ENCODE data around the gene ZNF423. TPM values are rescaled to one million over a fixed set of nuclear protein-coding genes. Genes with fewer than 3 reads are reported as not detected.

The ZNF423 gene
- total RNA-seq, 1 donor from 2014 or later: 16.7 TPM

- H3K27me3 ChIP-seq (ENCODE audit: control insufficient read depth in 3 of 3, insufficient read depth in 3 of 3, low read length in 3 of 3): no peaks in the 10 kb centered on the region
- H3K4me3 ChIP-seq (ENCODE audit: low read length in 3 of 3): no peak overlapping the region
- no peaks in the 10 kb centered on the region for H3K9me3 ChIP-seq (ENCODE audit: control insufficient read depth in 3 of 3, low read length in 3 of 3)
- H3K4me1 ChIP-seq (ENCODE audit: control insufficient read depth in 3 of 3, insufficient read depth in 3 of 3, low read length in 3 of 3): peaks cover 4 to 16% (median 11%) of the 10 kb centered on the region in 3 donors
- no peaks in the 10 kb centered on the region for H3K36me3 ChIP-seq (ENCODE audit: control insufficient read depth in 3 of 3, insufficient read depth in 3 of 3, low read length in 3 of 3)
- no peak overlapping the region for H3K9ac ChIP-seq (ENCODE audit: low read depth in 1 of 3, low read length in 3 of 3)
- H3K27ac ChIP-seq (ENCODE audit: low read depth, low read length): no peak overlapping the region
Measured at GRCh38 chr16:49738832-49739231, 117.1 kb downstream of the ZNF423 start.

- no peaks in the 10 kb centered on the region for H3K9me3 ChIP-seq (ENCODE audit: control insufficient read depth in 3 of 3, low read length in 3 of 3)
- H3K36me3 ChIP-seq (ENCODE audit: control insufficient read depth in 3 of 3, insufficient read depth in 3 of 3, low read length in 3 of 3): no peaks in the 10 kb centered on the region
- H3K27ac ChIP-seq (ENCODE audit: low read depth, low read length): no peak overlapping the region
- H3K4me1 ChIP-seq (ENCODE audit: control insufficient read depth in 3 of 3, insufficient read depth in 3 of 3, low read length in 3 of 3): peaks cover 4 to 16% (median 11%) of the 10 kb centered on the region in 3 donors
- H3K9ac ChIP-seq (ENCODE audit: low read depth in 1 of 3, low read length in 3 of 3): no peak overlapping the region
- no peak overlapping the region for H3K4me3 ChIP-seq (ENCODE audit: low read length in 3 of 3)
- no peaks in the 10 kb centered on the region for H3K27me3 ChIP-seq (ENCODE audit: control insufficient read depth in 3 of 3, insufficient read depth in 3 of 3, low read length in 3 of 3)
Measured at GRCh38 chr16:49738001-49738400, 117.9 kb downstream of the ZNF423 start.

- no peak overlapping the region for H3K9ac ChIP-seq (ENCODE audit: low read depth in 1 of 3, low read length in 3 of 3)
- peaks cover 4 to 16% (median 11%) of the 10 kb centered on the region in 3 donors for H3K4me1 ChIP-seq (ENCODE audit: control insufficient read depth in 3 of 3, insufficient read depth in 3 of 3, low read length in 3 of 3)
- no peak overlapping the region for H3K4me3 ChIP-seq (ENCODE audit: low read length in 3 of 3)
- H3K36me3 ChIP-seq (ENCODE audit: control insufficient read depth in 3 of 3, insufficient read depth in 3 of 3, low read length in 3 of 3): no peaks in the 10 kb centered on the region
- H3K27me3 ChIP-seq (ENCODE audit: control insufficient read depth in 3 of 3, insufficient read depth in 3 of 3, low read length in 3 of 3): no peaks in the 10 kb centered on the region
- no peaks in the 10 kb centered on the region for H3K9me3 ChIP-seq (ENCODE audit: control insufficient read depth in 3 of 3, low read length in 3 of 3)
- H3K27ac ChIP-seq (ENCODE audit: low read depth, low read length): no peak overlapping the region
Measured at GRCh38 chr16:49737541-49737940, 118.4 kb downstream of the ZNF423 start.

- H3K4me1 ChIP-seq (ENCODE audit: control insufficient read depth in 3 of 3, insufficient read depth in 3 of 3, low read length in 3 of 3): peaks cover 4 to 16% (median 9%) of the 10 kb centered on the region in 3 donors
- H3K36me3 ChIP-seq (ENCODE audit: control insufficient read depth in 3 of 3, insufficient read depth in 3 of 3, low read length in 3 of 3): peaks cover 8 to 10% (median 8%) of the 10 kb centered on the region in 3 donors
- H3K9me3 ChIP-seq (ENCODE audit: control insufficient read depth in 3 of 3, low read length in 3 of 3): peaks cover 0 to 2% (median 2%) of the 10 kb centered on the region in 3 donors
- no peak overlapping the region for H3K4me3 ChIP-seq (ENCODE audit: low read length in 3 of 3)
- H3K9ac ChIP-seq (ENCODE audit: low read depth in 1 of 3, low read length in 3 of 3): peak overlapping the region in 1 of 3 donors; percentile 16
- H3K27ac ChIP-seq (ENCODE audit: low read depth, low read length): no peak overlapping the region
- H3K27me3 ChIP-seq (ENCODE audit: control insufficient read depth in 3 of 3, insufficient read depth in 3 of 3, low read length in 3 of 3): no peaks in the 10 kb centered on the region
Measured at GRCh38 chr16:49734331-49734730, 121.6 kb downstream of the ZNF423 start.

GRCh38 chr16:49733313-49734009 is 122.5 kb downstream of the ZNF423 start:
- H3K27me3 ChIP-seq (ENCODE audit: control insufficient read depth in 3 of 3, insufficient read depth in 3 of 3, low read length in 3 of 3): no peaks in the 10 kb centered on the region
- peaks cover 4 to 14% (median 9%) of the 10 kb centered on the region in 3 donors for H3K4me1 ChIP-seq (ENCODE audit: control insufficient read depth in 3 of 3, insufficient read depth in 3 of 3, low read length in 3 of 3)
- H3K36me3 ChIP-seq (ENCODE audit: control insufficient read depth in 3 of 3, insufficient read depth in 3 of 3, low read length in 3 of 3): peaks cover 8 to 10% (median 10%) of the 10 kb centered on the region in 3 donors
- no peak overlapping the region for H3K9ac ChIP-seq (ENCODE audit: low read depth in 1 of 3, low read length in 3 of 3)
- H3K4me3 ChIP-seq (ENCODE audit: low read length in 3 of 3): no peak overlapping the region
- H3K27ac ChIP-seq (ENCODE audit: low read depth, low read length): no peak overlapping the region
- H3K9me3 ChIP-seq (ENCODE audit: control insufficient read depth in 3 of 3, low read length in 3 of 3): peaks cover 0 to 2% (median 2%) of the 10 kb centered on the region in 3 donors

- H3K9ac ChIP-seq (ENCODE audit: low read depth in 1 of 3, low read length in 3 of 3): no peak overlapping the region
- H3K27ac ChIP-seq (ENCODE audit: low read depth, low read length): no peak overlapping the region
Measured at GRCh38 chr16:49731911-49732310, 124.0 kb downstream of the ZNF423 start.

GRCh38 chr16:49730772-49731171 is 125.1 kb downstream of the ZNF423 start:
- no peak overlapping the region for H3K4me3 ChIP-seq (ENCODE audit: low read length in 3 of 3)
- H3K9ac ChIP-seq (ENCODE audit: low read depth in 1 of 3, low read length in 3 of 3): no peak overlapping the region
- peaks cover 2 to 3% (median 3%) of the 10 kb centered on the region in 3 donors for H3K4me1 ChIP-seq (ENCODE audit: control insufficient read depth in 3 of 3, insufficient read depth in 3 of 3, low read length in 3 of 3)
- peaks cover 10 to 13% (median 10%) of the 10 kb centered on the region in 3 donors for H3K36me3 ChIP-seq (ENCODE audit: control insufficient read depth in 3 of 3, insufficient read depth in 3 of 3, low read length in 3 of 3)
- H3K27ac ChIP-seq (ENCODE audit: low read depth, low read length): no peak overlapping the region
- peaks cover 0 to 2% (median 2%) of the 10 kb centered on the region in 3 donors for H3K9me3 ChIP-seq (ENCODE audit: control insufficient read depth in 3 of 3, low read length in 3 of 3)
- no peaks in the 10 kb centered on the region for H3K27me3 ChIP-seq (ENCODE audit: control insufficient read depth in 3 of 3, insufficient read depth in 3 of 3, low read length in 3 of 3)

More at GRCh38 chr16:49731911-49732310, 124.0 kb downstream of the ZNF423 start:
- H3K9me3 ChIP-seq (ENCODE audit: control insufficient read depth in 3 of 3, low read length in 3 of 3): peaks cover 0 to 2% (median 2%) of the 10 kb centered on the region in 3 donors
- peaks cover 10 to 13% (median 10%) of the 10 kb centered on the region in 3 donors for H3K36me3 ChIP-seq (ENCODE audit: control insufficient read depth in 3 of 3, insufficient read depth in 3 of 3, low read length in 3 of 3)
- H3K4me1 ChIP-seq (ENCODE audit: control insufficient read depth in 3 of 3, insufficient read depth in 3 of 3, low read length in 3 of 3): peaks cover 2 to 3% (median 3%) of the 10 kb centered on the region in 3 donors
- H3K4me3 ChIP-seq (ENCODE audit: low read length in 3 of 3): no peak overlapping the region
- no peaks in the 10 kb centered on the region for H3K27me3 ChIP-seq (ENCODE audit: control insufficient read depth in 3 of 3, insufficient read depth in 3 of 3, low read length in 3 of 3)

- H3K9me3 ChIP-seq (ENCODE audit: control insufficient read depth in 3 of 3, low read length in 3 of 3): peaks cover 0 to 2% (median 2%) of the 10 kb centered on the region in 3 donors
- peaks cover 10 to 13% (median 10%) of the 10 kb centered on the region in 3 donors for H3K36me3 ChIP-seq (ENCODE audit: control insufficient read depth in 3 of 3, insufficient read depth in 3 of 3, low read length in 3 of 3)
- H3K27me3 ChIP-seq (ENCODE audit: control insufficient read depth in 3 of 3, insufficient read depth in 3 of 3, low read length in 3 of 3): no peaks in the 10 kb centered on the region
- no peak overlapping the region for H3K27ac ChIP-seq (ENCODE audit: low read depth, low read length)
- no peak overlapping the region for H3K4me3 ChIP-seq (ENCODE audit: low read length in 3 of 3)
- H3K4me1 ChIP-seq (ENCODE audit: control insufficient read depth in 3 of 3, insufficient read depth in 3 of 3, low read length in 3 of 3): peaks cover 0 to 11% (median 8%) of the 10 kb centered on the region in 3 donors
- no peak overlapping the region for H3K9ac ChIP-seq (ENCODE audit: low read depth in 1 of 3, low read length in 3 of 3)
Measured at GRCh38 chr16:49727611-49728010, 128.3 kb downstream of the ZNF423 start.

- peaks cover 0 to 11% (median 8%) of the 10 kb centered on the region in 3 donors for H3K4me1 ChIP-seq (ENCODE audit: control insufficient read depth in 3 of 3, insufficient read depth in 3 of 3, low read length in 3 of 3)
- H3K27me3 ChIP-seq (ENCODE audit: control insufficient read depth in 3 of 3, insufficient read depth in 3 of 3, low read length in 3 of 3): no peaks in the 10 kb centered on the region
- H3K4me3 ChIP-seq (ENCODE audit: low read length in 3 of 3): no peak overlapping the region
- no peak overlapping the region for H3K27ac ChIP-seq (ENCODE audit: low read depth, low read length)
- H3K9me3 ChIP-seq (ENCODE audit: control insufficient read depth in 3 of 3, low read length in 3 of 3): peaks cover 0 to 2% (median 2%) of the 10 kb centered on the region in 3 donors
- no peak overlapping the region for H3K9ac ChIP-seq (ENCODE audit: low read depth in 1 of 3, low read length in 3 of 3)
- H3K36me3 ChIP-seq (ENCODE audit: control insufficient read depth in 3 of 3, insufficient read depth in 3 of 3, low read length in 3 of 3): peaks cover 10 to 13% (median 10%) of the 10 kb centered on the region in 3 donors
Measured at GRCh38 chr16:49726155-49726554, 129.8 kb downstream of the ZNF423 start.

GRCh38 chr16:49725651-49726050 is 130.3 kb downstream of the ZNF423 start:
- peaks cover 0 to 2% (median 2%) of the 10 kb centered on the region in 3 donors for H3K9me3 ChIP-seq (ENCODE audit: control insufficient read depth in 3 of 3, low read length in 3 of 3)
- H3K4me1 ChIP-seq (ENCODE audit: control insufficient read depth in 3 of 3, insufficient read depth in 3 of 3, low read length in 3 of 3): peaks cover 0 to 11% (median 8%) of the 10 kb centered on the region in 3 donors
- H3K4me3 ChIP-seq (ENCODE audit: low read length in 3 of 3): no peak overlapping the region
- peaks cover 9 to 13% (median 10%) of the 10 kb centered on the region in 3 donors for H3K36me3 ChIP-seq (ENCODE audit: control insufficient read depth in 3 of 3, insufficient read depth in 3 of 3, low read length in 3 of 3)
- no peak overlapping the region for H3K9ac ChIP-seq (ENCODE audit: low read depth in 1 of 3, low read length in 3 of 3)
- no peaks in the 10 kb centered on the region for H3K27me3 ChIP-seq (ENCODE audit: control insufficient read depth in 3 of 3, insufficient read depth in 3 of 3, low read length in 3 of 3)
- no peak overlapping the region for H3K27ac ChIP-seq (ENCODE audit: low read depth, low read length)
